NCI-H2196 treated with DMSO at 0.1 percent for 48 hours (cell line): ENCODE measurements around the gene LMNTD2.

Experiments
- DNase-seq: peaks from one replicate; lab custom pipeline; 2025; ENCODE audit not compliant: unreplicated experiment; lab: John Stamatoyannopoulos, UW

LMNTD2 gene

DNA sequence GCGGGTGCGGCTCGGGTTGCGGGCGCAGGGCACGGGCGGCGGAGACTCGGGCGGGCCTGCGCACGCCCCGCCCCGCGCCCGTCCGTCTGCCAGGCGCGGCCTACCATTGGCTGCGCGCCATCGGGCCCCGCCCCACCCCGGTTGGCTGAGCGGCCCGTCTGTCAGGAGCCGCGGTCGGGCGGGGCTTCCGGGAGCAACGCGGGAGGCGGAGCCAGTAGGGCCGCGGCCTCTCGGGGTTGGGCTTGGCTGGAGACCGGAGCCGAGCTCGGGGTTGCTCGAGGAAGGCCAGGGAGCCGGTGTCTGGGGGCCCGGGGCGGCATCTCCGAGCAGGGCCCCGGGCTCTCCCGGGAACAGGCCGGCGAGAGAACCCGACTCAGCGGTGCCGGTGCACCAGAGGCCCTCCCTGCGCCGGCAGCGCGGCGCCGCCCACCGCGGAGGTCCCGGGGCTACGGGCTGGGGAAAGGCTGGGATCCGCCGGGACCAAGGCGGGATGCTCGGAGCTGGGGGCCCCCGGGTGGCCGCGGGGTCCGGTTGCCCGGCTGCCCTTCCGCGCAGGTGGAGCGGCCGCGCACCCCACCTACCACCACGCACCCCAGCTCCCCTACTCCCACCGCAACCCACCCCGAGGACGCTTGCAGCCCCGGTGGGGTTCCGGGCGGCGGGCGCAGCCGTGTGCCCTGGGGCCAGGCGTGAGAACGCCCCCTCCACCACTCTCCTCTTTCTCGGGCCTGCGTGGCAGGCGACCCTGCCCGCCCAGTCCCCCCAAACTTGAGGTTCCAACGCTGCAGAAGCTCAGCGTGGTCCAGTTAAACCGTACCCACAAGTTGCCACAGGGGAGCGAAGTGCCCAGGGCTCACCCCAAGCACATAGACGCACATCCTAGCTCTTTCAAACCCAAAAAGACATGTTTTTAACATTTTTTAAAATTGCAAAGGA is 24.8 kb downstream of the LMNTD2 start, which contains the start of gene HRAS:
Gene HRAS, minus strand, starts transcription at position 58 of the 936 bp plus-strand sequence.
- peak; percentile 92 for DNase-seq

DNA sequence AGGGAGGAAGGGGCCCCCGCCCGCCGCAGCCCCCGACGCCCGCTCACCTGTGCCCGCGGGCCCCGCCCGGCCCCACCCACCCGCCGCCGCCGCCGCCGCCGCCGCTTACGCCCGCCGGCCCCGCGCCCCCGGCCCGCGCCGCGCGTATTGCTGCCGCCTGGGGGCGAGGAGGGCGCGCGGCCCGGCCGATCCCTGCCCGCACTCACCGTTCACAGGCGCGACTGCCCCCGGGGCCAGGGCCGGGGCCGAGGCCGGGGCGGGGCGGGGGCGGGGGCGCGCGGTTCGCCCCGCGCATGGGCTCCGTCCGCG is 25.4 kb downstream of the LMNTD2 start:
- no peak for DNase-seq

DNA sequence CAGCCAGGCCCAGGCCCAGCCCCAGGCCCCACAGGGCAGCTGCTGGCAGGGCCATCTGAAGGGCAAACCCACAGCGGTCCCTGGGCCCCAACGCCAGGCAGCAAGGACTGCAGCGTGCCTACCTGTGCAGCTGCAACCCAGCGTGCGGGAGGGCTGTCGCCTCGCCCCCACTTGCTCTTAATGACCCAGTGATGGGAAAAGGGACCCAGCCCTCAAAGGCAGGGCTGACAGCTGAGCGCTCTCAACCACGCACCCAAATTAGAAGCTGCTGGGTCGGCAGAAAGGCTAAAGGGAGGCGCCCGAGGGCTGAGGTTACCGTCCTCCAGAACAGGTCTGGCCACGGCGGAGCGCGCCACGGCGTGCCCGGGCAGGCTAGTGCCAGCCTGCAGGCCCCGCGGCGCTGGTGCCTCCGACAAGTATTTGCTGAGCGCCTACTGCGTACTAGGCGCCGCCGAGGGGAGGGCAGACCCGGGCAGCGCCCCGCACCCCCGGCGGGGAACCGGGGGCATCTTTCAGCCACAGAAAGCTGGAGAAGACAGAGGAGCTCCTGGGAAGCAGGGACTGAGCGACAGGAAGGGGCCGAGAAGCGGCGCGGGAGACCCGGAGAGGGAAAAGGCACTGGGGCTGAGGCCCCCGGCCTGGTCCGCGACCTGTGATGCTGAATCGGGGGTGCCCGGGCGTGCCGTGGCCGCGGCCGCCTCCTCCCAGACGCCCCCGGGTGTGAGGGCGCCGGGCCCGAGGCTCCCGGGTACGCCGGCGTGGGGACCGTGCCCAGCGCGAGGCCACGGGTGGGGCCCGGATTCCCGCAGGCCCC is 25.9 kb downstream of the LMNTD2 start:
- no peak for DNase-seq

DNA sequence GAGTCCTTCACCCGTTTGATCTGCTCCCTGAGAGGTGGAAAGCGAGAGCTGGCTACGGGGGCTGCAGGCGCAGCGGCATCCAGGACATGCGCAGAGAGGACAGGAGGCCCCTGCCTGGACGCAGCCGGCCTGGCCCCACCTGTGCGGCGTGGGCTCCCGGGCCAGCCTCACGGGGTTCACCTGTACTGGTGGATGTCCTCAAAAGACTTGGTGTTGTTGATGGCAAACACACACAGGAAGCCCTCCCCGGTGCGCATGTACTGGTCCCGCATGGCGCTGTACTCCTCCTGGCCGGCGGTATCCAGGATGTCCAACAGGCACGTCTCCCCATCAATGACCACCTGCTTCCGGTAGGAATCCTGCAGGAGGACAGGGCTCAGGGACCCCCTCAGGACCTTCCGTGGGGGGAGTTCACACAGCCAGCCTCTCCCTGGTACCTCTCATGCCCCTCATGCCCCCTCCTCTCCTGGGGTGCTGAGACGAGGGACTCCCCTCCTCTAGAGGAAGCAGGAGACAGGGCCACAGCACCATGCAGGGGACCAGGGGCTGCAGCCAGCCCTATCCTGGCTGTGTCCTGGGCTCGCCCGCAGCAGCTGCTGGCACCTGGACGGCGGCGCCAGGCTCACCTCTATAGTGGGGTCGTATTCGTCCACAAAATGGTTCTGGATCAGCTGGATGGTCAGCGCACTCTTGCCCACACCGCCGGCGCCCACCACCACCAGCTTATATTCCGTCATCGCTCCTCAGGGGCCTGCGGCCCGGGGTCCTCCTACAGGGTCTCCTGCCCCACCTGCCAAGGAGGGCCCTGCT is 26.7 kb downstream of the LMNTD2 start:
- DNase-seq: no peak

DNA sequence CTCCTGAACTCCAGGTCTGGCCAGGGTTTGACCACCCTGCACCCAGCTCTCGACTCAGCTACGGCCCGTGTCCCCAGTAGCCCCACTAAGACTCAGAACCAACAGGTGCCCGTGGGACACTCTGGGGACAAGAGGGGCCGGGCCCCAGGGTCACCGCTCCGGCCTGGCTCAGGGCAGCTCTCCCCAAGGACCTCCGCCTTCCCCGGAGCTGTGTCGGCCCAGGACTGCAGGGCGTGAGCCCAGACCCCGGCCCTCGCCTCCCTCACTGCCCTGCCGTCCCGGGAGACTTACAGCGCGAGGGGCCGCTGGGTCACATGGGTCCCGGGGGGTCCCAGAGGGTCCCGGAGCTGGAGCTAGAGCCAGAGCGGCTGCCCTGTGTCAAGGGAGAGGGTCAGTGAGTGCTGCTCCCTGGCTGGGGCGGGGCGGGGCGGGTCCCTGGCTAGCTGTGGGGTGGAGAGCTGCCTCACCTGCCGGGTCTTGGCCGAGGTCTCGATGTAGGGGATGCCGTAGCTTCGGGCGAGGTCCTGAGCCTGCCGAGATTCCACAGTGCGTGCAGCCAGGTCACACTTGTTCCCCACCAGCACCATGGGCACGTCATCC is 27.5 kb downstream of the LMNTD2 start:
- no peak for DNase-seq

DNA sequence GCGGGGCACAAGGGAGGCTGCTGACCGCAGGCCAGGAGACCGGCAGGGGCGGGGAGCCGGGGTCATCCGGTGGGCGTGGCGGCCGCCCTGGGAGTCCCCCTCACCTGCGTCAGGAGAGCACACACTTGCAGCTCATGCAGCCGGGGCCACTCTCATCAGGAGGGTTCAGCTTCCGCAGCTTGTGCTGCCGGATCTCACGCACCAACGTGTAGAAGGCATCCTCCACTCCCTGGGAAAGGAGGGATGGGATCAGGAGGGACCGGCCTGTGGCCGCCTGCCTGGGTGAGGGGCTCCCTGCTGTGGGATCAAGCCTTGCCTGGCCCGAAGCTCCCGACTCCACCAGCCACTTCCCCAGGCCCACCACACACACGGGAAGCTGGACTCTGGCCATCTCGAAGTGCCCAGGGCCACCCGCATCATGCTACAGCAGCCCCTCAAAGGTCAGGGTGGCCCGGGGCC is 28.0 kb downstream of the LMNTD2 start:
- DNase-seq: no peak

DNA sequence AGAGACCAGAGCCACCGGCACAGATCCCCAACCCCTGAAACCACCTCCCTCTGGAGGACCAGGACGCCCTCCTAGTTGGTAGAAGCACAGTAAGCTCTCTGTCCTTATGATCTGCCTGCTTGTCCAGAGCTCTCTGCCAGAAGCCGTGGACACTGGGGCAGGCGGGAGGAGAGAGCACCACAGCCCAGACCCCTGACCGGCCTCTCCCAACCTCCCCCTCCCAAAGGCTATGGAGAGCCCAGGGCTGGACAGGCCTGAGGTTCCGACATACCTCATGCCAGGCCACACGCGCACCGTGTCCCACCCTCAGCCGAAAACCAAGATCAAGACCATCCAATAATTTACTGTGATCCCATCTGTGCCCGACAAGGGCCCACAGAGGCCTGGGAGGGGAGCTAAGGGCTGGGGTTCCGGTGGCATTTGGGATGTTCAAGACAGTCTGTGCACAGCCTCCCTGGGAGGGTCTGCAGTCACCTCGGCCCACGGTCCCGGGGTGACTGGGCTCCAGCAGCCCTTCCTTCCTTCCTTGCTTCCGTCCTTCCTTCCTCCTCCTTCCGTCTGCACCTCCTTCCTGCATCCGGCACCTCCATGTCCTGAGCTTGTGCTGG is 28.5 kb downstream of the LMNTD2 start:
- DNase-seq: no peak

DNA sequence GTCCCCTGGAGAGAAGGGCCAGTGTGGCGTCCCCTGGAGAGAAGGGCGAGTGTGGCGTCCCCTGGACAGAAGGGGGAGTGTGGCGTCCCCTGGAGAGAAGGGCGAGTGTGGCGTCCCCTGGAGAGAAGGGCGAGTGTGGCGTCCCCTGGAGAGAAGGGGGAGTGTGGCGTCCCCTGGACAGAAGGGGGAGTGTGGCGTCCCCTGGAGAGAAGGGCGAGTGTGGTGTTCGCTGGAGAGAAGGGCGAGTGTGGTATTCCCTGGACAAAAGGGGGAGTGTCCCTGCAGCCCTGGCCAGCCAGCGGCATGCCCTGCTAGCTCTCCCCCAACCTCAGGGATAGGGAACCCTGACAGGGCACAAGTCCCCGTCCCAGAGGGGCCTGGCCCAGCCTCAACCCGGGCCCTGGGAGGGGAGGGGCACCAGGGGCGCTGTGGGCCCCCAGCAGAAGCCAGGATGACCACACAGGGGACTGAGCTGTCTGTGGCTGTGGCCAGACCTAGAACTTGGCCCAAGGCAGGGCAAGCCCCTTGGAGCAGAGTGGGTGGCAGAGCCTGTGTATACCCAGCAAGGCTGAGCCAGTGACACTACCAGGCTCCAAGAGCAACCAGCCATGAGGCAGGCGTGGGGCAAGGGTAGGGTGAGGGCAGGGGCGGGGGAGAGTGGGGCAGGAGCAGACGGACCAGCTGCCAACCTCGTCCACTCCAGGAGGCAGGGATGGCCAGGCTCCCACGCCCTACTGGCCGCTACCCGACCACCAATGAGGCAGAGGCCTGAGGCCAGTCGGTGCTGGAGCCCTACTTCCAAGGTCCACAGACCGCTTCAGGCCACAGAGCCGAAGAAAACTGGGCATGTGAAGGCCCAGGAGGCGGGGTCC is 29.3 kb downstream of the LMNTD2 start:
- no peak for DNase-seq

DNA sequence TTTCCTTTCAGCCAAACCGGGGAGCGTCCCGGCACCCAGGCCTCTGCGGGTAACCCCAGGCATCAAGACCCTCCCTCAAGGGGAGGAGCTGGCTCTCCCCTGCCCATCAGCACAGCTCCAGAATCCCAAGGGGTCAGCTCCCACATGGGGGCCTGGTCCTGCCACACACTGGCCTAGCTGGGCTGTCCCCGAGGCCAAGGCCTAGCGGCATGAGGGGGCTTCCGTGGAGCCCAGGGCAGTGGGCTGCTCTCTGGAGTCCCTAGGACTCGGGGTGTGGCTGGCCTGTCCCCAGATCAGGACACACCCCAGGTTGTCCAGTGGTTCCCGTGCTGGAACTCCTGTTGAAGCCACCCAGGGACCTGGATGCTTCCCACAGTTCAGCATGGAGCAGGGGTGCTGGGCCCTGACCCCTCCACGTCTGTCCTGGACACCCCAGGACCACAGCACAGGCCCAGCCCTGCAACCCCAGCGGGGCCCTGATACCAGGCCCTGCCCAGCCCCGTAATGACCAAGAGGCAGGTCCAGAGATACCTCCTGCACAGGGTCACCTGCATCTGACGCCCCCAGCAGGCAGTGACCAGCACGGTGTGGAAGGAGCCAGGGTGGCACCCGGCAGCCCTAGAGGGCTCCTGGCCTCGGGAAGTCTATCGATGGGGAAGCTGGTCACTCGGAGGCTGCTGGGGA is 30.7 kb downstream of the LMNTD2 start:
- no peak for DNase-seq

DNA sequence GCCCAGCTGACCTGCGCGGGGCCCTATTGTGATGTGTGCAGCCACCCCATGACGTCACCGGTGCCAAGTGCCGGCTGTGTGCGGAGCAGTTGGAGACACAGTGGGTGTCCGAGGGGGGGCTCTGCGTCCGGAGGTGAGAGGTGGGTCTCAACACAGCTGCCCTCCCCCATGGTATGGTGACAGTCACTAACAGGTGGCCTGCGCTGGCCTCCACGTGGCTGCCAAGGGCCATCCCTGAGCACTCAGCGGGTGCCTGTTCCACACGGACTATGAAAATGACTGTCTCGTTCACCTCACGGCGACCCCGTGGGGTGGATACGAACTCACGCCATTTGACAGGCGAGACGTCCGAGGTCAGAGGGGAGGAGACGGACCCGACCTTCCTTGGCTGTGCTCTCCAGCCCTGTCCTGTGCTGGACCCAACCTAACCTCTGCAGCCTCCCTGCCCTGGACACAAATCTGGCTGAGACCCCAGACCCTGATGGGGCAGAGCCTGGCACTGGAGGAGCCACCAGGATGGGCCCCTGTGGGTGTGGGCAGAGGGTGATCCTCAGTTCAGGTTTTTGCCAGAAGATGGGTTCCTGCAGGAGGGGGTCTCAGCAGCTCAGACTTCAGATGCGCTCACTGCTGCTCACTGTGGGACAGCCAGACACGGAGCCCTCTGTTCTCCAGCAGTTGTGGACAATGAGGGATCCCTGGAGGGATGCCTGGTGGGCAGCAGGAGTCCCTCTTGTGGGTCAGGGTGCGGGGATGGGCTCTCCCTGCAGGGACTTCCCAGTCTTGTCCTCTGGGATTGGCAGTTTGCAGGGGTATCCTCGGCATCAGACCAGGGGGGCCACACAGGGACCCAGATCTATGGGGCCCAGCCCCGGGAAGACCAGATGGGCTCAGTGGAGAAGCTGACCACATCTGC is 31.5 kb downstream of the LMNTD2 start:
- no peak for DNase-seq

DNA sequence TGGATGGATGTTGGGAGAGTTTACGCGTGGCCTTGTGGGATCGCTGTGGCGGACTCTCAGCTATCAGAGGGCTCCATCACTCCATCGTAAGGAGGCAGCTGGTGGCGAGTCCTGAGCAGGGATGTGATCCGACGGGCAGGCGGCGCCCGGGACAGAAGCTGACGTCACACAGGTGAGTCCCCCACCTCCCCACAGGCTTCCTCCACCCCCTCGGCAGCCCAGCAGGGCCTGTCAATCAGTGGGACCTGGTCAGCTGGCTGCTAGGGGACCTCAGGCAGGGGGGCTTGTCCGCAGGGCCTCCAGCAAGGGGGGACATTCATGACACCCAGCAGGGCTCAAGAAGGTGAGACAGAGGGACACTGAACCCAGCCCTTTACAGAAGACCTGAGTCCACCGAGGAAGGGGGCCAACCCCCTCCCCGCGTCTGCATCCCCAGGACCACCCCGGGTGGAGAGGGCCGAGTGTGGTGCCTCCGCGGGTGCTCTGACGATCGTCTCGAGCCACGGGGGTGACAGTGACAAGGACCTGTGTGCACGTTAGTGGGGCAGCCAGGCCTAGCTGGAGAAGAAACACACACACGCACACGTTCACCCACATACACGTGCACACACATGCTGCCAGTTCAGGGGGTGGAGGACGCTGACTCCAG is 32.2 kb downstream of the LMNTD2 start:
- DNase-seq: no peak

DNA sequence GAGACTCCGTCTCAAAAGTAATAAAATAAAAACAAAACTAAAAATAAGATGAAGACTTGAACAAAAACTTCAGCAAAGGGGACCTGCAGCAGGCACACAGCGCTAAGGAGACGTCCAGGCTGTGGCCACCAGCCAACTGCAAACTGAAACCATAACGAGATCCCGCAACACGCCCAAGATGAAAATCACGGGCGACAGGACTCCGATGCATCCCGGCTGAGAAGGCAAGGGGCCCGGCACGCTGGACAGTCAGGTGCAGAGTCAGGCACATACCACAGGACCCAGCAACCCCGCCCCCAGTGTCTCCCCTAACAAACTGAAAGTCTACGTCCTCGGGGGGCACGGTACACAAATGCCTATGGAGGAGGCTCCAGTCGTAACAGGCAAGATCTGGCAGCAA is 34.3 kb downstream of the LMNTD2 start:
- no peak for DNase-seq

DNA sequence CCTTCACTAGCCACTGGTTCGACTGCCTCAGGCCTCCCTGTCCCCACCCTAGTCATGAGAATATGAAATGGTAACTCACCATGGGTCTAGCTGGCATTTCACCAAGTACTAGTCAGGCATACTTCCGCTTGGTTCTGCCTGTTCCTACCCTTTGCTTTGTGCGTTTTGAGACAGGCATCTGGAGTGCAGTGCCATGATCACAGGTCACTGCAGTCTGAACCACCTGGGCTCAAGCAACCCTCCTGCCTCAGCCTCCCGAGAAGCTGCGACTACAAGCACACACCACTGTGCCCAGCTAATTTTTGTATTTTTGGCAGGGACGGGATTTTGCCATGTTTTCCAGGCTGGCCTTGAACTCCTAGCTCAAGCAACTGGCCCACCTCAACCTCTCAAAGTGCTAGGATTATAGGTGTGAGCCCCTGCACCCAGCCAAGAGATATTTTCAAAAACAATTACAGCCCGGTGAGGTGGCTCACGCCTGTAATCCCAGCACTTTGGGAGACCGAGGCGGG is 39.3 kb downstream of the LMNTD2 start:
- no peak for DNase-seq

DNA sequence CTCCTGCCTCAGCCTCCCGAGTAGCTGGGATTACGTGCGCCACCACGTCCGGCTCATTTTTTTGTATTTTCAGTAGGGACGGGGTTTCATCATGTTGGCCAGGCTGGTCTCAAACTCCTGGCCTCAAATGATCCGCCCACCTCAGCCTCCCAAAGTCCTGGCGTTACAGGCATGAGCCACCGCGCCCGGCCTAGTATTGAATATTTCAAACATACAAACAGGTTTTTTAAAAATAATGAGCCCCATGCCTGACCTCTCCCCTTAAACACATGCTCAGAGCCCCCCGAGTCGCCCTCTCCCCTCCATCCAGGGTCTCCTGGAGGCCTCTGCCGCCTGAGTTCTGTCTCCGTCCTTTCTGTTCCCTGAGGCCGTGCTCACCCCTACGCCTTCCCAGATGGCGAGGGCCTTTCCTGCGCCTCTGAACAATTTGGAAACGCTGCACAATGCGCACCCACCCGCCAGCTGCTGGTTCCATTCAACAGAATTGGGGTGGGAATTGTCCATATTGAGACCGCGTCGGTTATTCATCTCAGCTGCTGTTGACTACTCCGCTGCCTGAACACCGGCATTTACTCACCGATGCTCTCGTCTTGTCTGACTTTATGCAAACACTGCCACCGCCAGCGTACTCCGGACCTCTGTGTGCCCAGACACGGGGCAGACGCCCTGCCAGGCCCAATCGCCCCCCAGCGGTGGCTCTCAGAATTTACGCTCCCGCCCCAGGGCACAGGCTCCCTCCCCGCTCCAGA is 39.9 kb downstream of the LMNTD2 start:
- no peak for DNase-seq

DNA sequence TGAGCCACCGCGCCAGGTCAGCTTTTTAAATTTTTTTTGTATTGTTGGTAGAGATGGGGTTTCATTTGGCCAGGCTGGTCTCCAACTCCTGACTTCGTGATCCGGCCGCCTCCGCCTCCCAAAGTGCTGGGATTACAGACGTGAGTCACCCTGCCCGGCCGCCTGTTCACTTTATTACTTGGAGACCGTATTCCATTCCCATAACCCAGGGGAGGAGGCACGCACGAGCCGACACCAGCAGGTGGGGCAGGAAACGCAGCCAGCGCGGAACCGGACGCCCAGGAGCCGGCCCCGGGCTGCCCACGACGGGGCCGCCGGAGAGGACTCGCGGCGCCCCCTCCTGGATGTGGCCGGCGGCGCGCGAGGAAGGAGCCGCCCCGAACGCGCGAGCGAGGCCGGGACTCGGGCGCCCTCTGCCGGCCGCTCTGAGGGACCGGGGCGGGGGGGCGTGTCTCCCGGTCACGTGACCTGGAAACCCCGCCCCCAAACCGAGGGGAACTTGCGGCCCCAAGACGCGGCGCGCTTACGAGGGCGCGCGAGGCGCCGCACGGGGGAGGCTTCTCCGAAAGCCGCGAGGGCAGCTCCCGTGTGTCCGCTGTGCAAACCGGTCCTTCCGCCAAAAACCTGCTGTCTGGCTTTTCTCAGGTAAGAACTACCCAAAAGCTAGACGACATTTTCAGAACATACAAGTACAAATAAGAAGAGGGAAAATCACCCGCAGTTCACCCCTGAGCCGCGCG is 41.9 kb downstream of the LMNTD2 start:
- DNase-seq: no peak
